WERI-Rb-1 (cell line): ENCODE results near the gene RPL12.

Source experiments
- DNase-seq: peaks from one replicate; pipeline ENCODE4 v3.0.0-alpha.2; 2020
- H3K27ac ChIP-seq: fragments of 250-450 bp; sonication (Bioruptor Pico); 2 replicates; pipeline ENCODE4 v1.5.1; 2020; ENCODE audit warnings: mild to moderate bottlenecking, moderate library complexity
- H3K27me3 ChIP-seq: fragments of 250-450 bp; sonication (Bioruptor Pico); 2 replicates; pipeline ENCODE4 v1.5.1; 2021; ENCODE audit warnings: mild to moderate bottlenecking, low read depth, moderate library complexity; ENCODE audit not compliant: insufficient read depth, severe bottlenecking
- H3K36me3 ChIP-seq: fragments of 250-450 bp; sonication (Bioruptor Pico); 2 replicates; pipeline ENCODE4 v1.5.1; 2020; ENCODE audit warnings: mild to moderate bottlenecking, moderate library complexity
- H3K4me3 ChIP-seq: 2 replicates; pipeline ENCODE4 v1.5.1; 2011; ENCODE audit warnings: low read depth, mild to moderate bottlenecking, control low read depth, low read length
- H3K9me3 ChIP-seq: fragments of 250-450 bp; sonication (Bioruptor Pico); 2 replicates; pipeline ENCODE4 v1.5.1; 2021; ENCODE audit warnings: mild to moderate bottlenecking, moderate library complexity; ENCODE audit not compliant: severe bottlenecking
- CTCF ChIP-seq: IDR thresholded peaks from 2 replicates; pipeline ENCODE4 v1.5.1; 2011; ENCODE audit warnings: low read depth, mild to moderate bottlenecking, control low read depth, inconsistent platforms, low read length

RPL12 gene

GRCh38 chr9:127406799-127407491, 44.3 kb downstream of the RPL12 start:
- Histone ChIP-seq H3K27ac (0 out of 2 replicates have a peak overlapping the region, but pooled peaks have one; percentile 13), H3K27me3 (no peaks in the 10 kb centered on the region), H3K36me3 (peaks cover 82% of the 10 kb centered on the region), H3K4me3 (no peak overlapping the region), H3K9me3 (no peaks in the 10 kb centered on the region)
- peak; percentile 36 for TF ChIP-seq CTCF
- DNase-seq: no peak

DNA sequence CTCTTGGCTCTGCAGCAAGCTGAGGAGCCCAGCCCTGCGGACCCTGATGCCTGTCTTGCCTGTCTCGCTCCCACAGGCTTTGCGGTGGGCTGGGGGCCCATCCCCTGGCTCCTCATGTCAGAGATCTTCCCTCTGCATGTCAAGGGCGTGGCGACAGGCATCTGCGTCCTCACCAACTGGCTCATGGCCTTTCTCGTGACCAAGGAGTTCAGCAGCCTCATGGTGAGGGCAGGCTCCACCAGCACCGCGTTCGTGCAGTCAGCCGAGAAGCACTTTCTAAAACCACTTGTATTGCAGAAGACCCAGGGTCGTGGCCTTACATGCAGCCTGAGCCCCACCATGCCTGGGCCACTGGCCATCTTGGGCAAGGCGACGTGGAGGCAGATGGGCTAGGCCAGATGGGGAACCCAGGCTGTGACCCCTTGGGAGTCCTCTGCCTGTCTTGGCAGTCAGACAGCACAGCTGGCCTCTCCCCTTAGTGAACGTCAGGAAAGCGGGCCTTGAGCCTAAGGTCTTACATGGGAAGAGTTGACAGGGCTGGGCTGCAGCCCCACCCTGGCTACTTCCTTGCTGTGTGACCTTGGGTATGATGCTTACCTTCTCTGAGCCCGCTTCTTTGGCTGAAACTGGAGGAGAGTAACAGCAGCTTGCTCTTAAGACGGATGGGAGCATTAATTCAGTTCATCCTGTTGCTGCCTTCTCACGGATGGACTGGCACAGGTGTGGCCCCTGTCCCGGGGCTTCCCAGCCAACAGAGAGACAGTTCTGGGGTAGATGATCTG, 45.7 kb downstream of the RPL12 start:
- TF ChIP-seq CTCF: no peak
- Histone ChIP-seq H3K36me3 (peaks cover 84% of the 10 kb centered on the region), H3K9me3 (no peaks in the 10 kb centered on the region), H3K27ac (peak overlapping the region; percentile 31; the same call in 1 of the 2 replicates), H3K27me3 (no peaks in the 10 kb centered on the region), H3K4me3 (no peak overlapping the region)
- DNase-seq: no peak

GRCh38 chr9:127404631-127405030, 46.6 kb downstream of the RPL12 start:
- Histone ChIP-seq H3K9me3 (no peaks in the 10 kb centered on the region), H3K4me3 (no peak overlapping the region), H3K27ac (no peak overlapping the region), H3K36me3 (peaks cover 87% of the 10 kb centered on the region), H3K27me3 (no peaks in the 10 kb centered on the region)
- DNase-seq: no peak
- TF ChIP-seq CTCF: no peak

DNA sequence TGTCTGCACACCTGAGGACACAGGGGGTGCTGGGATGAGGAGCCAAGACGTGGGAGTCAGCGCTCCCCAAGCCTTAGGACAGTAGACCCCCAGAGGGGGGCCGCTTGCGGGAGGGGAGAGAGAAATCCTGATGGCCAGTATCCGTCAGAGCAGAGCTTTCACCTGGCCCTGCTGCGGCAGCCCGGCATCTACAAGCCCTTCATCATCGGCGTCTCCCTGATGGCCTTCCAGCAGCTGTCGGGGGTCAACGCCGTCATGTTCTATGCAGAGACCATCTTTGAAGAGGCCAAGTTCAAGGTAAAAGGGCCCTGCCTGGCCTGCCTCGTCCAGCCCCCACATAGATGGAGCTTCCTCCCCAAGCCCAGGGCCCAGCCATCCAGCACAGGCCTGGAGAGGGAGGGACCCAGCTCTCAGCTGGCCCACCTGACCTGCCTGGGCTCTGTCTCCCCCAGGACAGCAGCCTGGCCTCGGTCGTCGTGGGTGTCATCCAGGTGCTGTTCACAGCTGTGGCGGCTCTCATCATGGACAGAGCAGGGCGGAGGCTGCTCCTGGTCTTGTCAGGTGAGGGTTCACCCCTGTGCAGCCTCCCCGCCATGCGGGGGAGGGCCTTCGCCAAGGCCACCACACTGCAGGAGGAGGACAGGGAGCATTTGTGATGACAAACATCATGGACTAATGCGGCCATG, 47.6 kb downstream of the RPL12 start:
- H3K27ac ChIP-seq: no peak overlapping the region
- H3K9me3 ChIP-seq: no peaks in the 10 kb centered on the region
- H3K4me3 ChIP-seq: no peak overlapping the region
- no peak for DNase-seq
- TF ChIP-seq CTCF: no peak
- H3K27me3 ChIP-seq: no peaks in the 10 kb centered on the region
- peaks cover 96% of the 10 kb centered on the region for H3K36me3 ChIP-seq

DNA sequence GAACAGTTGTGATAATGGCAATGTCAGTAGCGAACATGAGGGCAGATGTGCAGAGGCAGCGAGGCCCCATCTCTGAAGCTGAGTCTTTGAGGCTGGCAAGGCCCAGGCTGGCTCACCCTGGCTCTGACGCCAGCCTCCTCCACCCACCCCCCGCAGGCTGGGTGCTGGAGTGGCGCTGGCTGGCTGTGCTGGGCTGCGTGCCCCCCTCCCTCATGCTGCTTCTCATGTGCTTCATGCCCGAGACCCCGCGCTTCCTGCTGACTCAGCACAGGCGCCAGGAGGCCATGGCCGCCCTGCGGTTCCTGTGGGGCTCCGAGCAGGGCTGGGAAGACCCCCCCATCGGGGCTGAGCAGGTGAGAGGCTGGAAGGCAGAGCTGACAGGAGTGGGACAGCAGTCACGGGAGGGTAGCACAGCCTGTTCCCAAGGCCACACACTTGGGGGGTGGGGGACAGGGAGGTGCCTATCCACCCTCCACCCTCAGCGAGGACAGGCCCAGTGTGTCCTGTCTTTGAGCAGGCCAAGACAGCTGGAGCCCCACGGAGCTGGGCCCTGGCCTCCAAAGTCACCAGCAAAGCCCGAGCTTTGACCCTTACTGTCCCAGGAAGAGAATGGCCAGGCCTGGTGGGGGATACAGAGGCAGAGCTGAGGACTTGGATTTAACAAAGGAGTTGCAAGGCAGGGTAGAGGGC, 48.7 kb downstream of the RPL12 start:
- H3K27me3 ChIP-seq: no peaks in the 10 kb centered on the region
- DNase-seq: no peak
- H3K27ac ChIP-seq: no peak overlapping the region
- TF ChIP-seq CTCF: no peak
- peaks cover 93% of the 10 kb centered on the region for H3K36me3 ChIP-seq
- no peaks in the 10 kb centered on the region for H3K9me3 ChIP-seq
- no peak overlapping the region for H3K4me3 ChIP-seq
